SK-N-SH treated with all-trans-retinoic acid at 6 μM for 48 hours (cell line): ENCODE results near the gene MAML3.

Experiments used
- ATAC-seq: fragments of 200-7000 bp; cut with Tn5 transposase; 3 replicates; pipeline ENCODE4 v1.9.1; 2020; ENCODE audit warnings: mild to moderate bottlenecking, moderate library complexity
- ARNTL ChIP-seq: fragments of 450-650 bp; formaldehyde crosslinking; IDR thresholded peaks from 2 replicates; pipeline ENCODE4 v1.5.0; 2020; ENCODE audit warnings: low read depth, mild to moderate bottlenecking, moderate library complexity, borderline replicate concordance
- BACH2 ChIP-seq: fragments of 250-450 bp; sonication (Bioruptor Pico); IDR thresholded peaks from 2 replicates; pipeline ENCODE4 v1.9.0; 2021; ENCODE audit warnings: mild to moderate bottlenecking, borderline replicate concordance
- CSDC2 ChIP-seq: fragments of 250-450 bp; sonication (Bioruptor Pico); IDR thresholded peaks from 2 replicates; pipeline ENCODE4 v1.5.0; 2020; ENCODE audit warnings: mild to moderate bottlenecking, moderate library complexity
- ESRRG ChIP-seq: fragments of 250-450 bp; sonication (Bioruptor Pico); IDR thresholded peaks from 2 replicates; pipeline ENCODE4 v1.6.1; 2021; ENCODE audit warnings: mild to moderate bottlenecking
- GLIS3 ChIP-seq: fragments of 250-450 bp; sonication (Bioruptor Pico); IDR thresholded peaks from 2 replicates; pipeline ENCODE4 v1.5.0; 2020; ENCODE audit warnings: mild to moderate bottlenecking, moderate library complexity
- ISL1 ChIP-seq: fragments of 250-450 bp; sonication (Bioruptor Pico); IDR thresholded peaks from 2 replicates; pipeline ENCODE4 v2.1.2; 2022; ENCODE audit warnings: mild to moderate bottlenecking, moderate library complexity
- OSR1 ChIP-seq: fragments of 250-450 bp; sonication (Bioruptor Pico); IDR thresholded peaks from 2 replicates; pipeline ENCODE4 v1.8.0; 2022; ENCODE audit warnings: moderate library complexity, mild to moderate bottlenecking, inconsistent platforms
- PPARA ChIP-seq: fragments of 250-450 bp; sonication (Bioruptor Pico); IDR thresholded peaks from 2 replicates; pipeline ENCODE4 v1.5.0; 2020; ENCODE audit warnings: mild to moderate bottlenecking, borderline replicate concordance
- RARB ChIP-seq: fragments of 250-450 bp; sonication (Bioruptor Pico); IDR thresholded peaks from 2 replicates; pipeline ENCODE4 v1.8.0; 2021; ENCODE audit warnings: mild to moderate bottlenecking, moderate library complexity
- SNAI2 ChIP-seq: fragments of 250-450 bp; sonication (Bioruptor Pico); IDR thresholded peaks from 2 replicates; pipeline ENCODE4 v1.5.0; 2020; ENCODE audit warnings: mild to moderate bottlenecking, moderate library complexity
- TCF4 ChIP-seq: fragments of 250-450 bp; sonication (Bioruptor Pico); IDR thresholded peaks from 2 replicates; pipeline ENCODE4 v1.8.0; 2021; ENCODE audit warnings: mild to moderate bottlenecking, moderate library complexity, borderline replicate concordance
- TOX ChIP-seq: fragments of 250-450 bp; sonication (Bioruptor Pico); IDR thresholded peaks from 2 replicates; pipeline ENCODE4 v1.8.0; 2021; ENCODE audit warnings: mild to moderate bottlenecking, moderate library complexity, borderline replicate concordance
- ZFP3 ChIP-seq: fragments of 250-450 bp; sonication (Bioruptor Pico); IDR thresholded peaks from 2 replicates; pipeline ENCODE4 v1.5.0; 2020; ENCODE audit warnings: mild to moderate bottlenecking, moderate library complexity
- ZFP30 ChIP-seq: fragments of 450-650 bp; formaldehyde crosslinking; IDR thresholded peaks from 2 replicates; pipeline ENCODE4 v1.5.0; 2022; ENCODE audit warnings: mild to moderate bottlenecking, moderate library complexity
- ZNF565 ChIP-seq: fragments of 450-650 bp; formaldehyde crosslinking; conservative IDR thresholded peaks from 2 replicates; pipeline ENCODE4 v1.5.0; 2020; ENCODE audit warnings: low read depth, mild to moderate bottlenecking, moderate library complexity
- ZNF70 ChIP-seq: fragments of 450-650 bp; formaldehyde crosslinking; IDR thresholded peaks from 2 replicates; pipeline ENCODE4 v1.5.0; 2020; ENCODE audit warnings: mild to moderate bottlenecking, moderate library complexity
- ZNF8 ChIP-seq: fragments of 450-650 bp; formaldehyde crosslinking; IDR thresholded peaks from 2 replicates; pipeline ENCODE4 v1.5.0; 2020; ENCODE audit warnings: mild to moderate bottlenecking, moderate library complexity
- TF ChIP-seq, protein P1 (sequence below): fragments of 250-450 bp; sonication (Bioruptor Pico); IDR thresholded peaks from 2 replicates; pipeline ENCODE4 v1.5.1; 2021; ENCODE audit warnings: mild to moderate bottlenecking, moderate library complexity
- TF ChIP-seq, protein P2 (sequence below): fragments of 250-450 bp; sonication (Bioruptor Pico); IDR thresholded peaks from 2 replicates; pipeline ENCODE4 v1.8.0; 2021; ENCODE audit warnings: low read depth, mild to moderate bottlenecking, moderate library complexity, borderline replicate concordance
- TF ChIP-seq, protein P3 (sequence below): fragments of 250-450 bp; sonication (Bioruptor Pico); IDR thresholded peaks from 2 replicates; pipeline ENCODE4 v1.5.1; 2020; ENCODE audit warnings: low read depth, mild to moderate bottlenecking, moderate library complexity
- TF ChIP-seq, protein P4 (sequence below): fragments of 250-450 bp; sonication (Bioruptor Pico); IDR thresholded peaks from 2 replicates; pipeline ENCODE4 v1.8.0; 2020; ENCODE audit warnings: mild to moderate bottlenecking, moderate library complexity, borderline replicate concordance

The MAML3 gene

DNA sequence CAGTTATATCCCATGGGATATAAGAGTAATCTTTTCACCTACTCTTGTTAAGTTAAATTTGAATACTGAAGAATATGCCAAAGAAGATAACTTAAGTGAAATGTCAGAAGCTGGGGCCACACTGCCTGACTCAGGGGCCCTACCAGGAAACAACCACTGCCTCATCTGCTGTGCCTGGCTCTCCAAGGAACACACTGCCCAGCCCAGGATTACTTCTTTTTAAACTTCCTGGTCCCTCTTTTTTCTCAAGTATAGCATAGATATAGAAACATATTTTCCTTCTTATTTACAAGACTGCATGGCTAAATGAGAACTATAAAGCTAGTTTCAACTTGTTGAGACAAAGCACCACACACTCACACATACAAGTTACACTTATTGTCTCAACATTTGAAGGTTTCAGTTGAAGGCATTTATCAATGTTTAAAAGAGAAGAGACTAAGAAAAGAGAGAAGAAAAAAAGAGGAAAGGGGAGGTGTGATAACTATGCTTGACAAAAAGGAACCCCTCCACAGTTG is 45.2 kb downstream of the MAML3 start:
- ATAC-seq = no peak

DNA sequence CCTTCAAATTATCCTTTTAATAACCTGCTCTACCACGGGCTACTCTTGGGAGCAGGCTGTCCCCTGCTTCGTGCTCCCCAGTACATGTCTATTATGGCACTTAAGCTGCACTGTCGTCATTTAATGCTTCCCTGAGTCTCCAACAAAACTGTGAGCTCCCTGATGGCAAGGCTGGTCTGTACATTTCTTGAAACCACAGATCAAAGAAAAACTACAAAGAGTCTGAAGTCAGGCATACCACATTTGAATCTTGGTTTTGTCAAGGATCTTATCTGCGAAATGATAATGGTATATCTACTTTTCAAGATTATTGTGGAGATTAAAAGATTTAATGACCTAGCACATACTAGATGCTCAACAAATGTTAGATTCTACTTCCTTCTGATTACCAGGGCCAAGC is 45.7 kb downstream of the MAML3 start:
- ATAC-seq = no peak
- TF ChIP-seq OSR1 (no peak), TCF4 (CRISPR knock-in tag) (no peak), BACH2 (no peak), ESRRG (no peak), CSDC2 (CRISPR knock-in tag) (no peak), ZFP30 (CRISPR knock-in tag) (no peak), ISL1 (CRISPR knock-in tag) (no peak), SNAI2 (no peak), GLIS3 (CRISPR knock-in tag) (no peak), ZNF8 (CRISPR knock-in tag) (no peak), RARB (no peak)
- TF ChIP-seq, all 23 proteins: peak for 0

More for the DNA sequence above, 45.2 kb downstream of the MAML3 start:
- TF ChIP-seq TOX (CRISPR knock-in tag) = no peak
- no peak for TF ChIP-seq ZNF565 (CRISPR knock-in tag)
- no peak for TF ChIP-seq ARNTL (CRISPR knock-in tag)
- TF ChIP-seq, protein P1, sequence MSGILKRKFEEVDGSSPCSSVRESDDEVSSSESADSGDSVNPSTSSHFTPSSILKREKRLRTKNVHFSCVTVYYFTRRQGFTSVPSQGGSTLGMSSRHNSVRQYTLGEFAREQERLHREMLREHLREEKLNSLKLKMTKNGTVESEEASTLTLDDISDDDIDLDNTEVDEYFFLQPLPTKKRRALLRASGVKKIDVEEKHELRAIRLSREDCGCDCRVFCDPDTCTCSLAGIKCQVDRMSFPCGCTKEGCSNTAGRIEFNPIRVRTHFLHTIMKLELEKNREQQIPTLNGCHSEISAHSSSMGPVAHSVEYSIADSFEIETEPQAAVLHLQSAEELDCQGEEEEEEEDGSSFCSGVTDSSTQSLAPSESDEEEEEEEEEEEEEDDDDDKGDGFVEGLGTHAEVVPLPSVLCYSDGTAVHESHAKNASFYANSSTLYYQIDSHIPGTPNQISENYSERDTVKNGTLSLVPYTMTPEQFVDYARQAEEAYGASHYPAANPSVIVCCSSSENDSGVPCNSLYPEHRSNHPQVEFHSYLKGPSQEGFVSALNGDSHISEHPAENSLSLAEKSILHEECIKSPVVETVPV = no peak
- TF ChIP-seq, protein P2, sequence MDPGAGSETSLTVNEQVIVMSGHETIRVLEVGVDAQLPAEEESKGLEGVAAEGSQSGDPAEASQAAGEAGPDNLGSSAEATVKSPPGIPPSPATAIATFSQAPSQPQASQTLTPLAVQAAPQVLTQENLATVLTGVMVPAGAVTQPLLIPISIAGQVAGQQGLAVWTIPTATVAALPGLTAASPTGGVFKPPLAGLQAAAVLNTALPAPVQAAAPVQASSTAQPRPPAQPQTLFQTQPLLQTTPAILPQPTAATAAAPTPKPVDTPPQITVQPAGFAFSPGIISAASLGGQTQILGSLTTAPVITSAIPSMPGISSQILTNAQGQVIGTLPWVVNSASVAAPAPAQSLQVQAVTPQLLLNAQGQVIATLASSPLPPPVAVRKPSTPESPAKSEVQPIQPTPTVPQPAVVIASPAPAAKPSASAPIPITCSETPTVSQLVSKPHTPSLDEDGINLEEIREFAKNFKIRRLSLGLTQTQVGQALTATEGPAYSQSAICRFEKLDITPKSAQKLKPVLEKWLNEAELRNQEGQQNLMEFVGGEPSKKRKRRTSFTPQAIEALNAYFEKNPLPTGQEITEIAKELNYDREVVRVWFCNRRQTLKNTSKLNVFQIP = no peak
- TF ChIP-seq ESRRG = no peak
- TF ChIP-seq PPARA = no peak
- TF ChIP-seq, protein P3, sequence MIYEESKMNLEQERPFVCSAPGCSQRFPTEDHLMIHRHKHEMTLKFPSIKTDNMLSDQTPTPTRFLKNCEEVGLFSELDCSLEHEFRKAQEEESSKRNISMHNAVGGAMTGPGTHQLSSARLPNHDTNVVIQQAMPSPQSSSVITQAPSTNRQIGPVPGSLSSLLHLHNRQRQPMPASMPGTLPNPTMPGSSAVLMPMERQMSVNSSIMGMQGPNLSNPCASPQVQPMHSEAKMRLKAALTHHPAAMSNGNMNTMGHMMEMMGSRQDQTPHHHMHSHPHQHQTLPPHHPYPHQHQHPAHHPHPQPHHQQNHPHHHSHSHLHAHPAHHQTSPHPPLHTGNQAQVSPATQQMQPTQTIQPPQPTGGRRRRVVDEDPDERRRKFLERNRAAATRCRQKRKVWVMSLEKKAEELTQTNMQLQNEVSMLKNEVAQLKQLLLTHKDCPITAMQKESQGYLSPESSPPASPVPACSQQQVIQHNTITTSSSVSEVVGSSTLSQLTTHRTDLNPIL = no peak
- TF ChIP-seq SNAI2 = no peak
- TF ChIP-seq GLIS3 (CRISPR knock-in tag) = no peak
- TF ChIP-seq BACH2 = no peak
- no peak for TF ChIP-seq ZFP3 (CRISPR knock-in tag)

DNA sequence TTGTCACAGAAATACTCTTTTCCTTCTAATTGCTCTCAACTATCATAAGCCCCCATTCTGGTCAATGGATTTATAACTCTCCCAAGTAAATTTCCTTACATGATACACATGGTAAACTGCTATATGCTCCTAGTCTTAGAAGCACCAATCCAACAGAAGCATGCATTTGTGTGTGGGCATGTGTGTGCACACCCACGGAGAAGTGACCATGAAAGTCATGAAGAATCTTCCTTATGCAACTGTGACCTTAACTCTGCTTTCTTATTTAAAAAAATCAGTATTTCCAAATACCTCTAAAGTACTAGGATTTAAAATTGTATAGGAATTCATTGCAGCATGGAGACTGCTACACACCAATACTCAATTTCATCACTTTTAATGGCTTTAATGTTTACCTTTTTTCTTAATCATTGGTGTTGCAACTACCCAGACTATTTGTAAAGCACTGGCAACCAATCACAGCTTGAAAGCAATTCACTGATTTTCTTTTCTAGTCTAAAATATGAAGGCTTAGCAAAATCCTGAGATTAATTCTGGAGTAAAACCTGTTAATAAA is 47.6 kb downstream of the MAML3 start:
- ATAC-seq = no peak
- no peak for TF ChIP-seq OSR1
- TF ChIP-seq ZFP30 (CRISPR knock-in tag) = no peak
- TF ChIP-seq, protein P1 = no peak
- no peak for TF ChIP-seq BACH2
- no peak for TF ChIP-seq SNAI2
- TF ChIP-seq ZFP3 (CRISPR knock-in tag) = no peak
- TF ChIP-seq, protein P4, sequence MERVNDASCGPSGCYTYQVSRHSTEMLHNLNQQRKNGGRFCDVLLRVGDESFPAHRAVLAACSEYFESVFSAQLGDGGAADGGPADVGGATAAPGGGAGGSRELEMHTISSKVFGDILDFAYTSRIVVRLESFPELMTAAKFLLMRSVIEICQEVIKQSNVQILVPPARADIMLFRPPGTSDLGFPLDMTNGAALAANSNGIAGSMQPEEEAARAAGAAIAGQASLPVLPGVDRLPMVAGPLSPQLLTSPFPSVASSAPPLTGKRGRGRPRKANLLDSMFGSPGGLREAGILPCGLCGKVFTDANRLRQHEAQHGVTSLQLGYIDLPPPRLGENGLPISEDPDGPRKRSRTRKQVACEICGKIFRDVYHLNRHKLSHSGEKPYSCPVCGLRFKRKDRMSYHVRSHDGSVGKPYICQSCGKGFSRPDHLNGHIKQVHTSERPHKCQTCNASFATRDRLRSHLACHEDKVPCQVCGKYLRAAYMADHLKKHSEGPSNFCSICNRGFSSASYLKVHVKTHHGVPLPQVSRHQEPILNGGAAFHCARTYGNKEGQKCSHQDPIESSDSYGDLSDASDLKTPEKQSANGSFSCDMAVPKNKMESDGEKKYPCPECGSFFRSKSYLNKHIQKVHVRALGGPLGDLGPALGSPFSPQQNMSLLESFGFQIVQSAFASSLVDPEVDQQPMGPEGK (CRISPR knock-in tag) = no peak
- TF ChIP-seq CSDC2 (CRISPR knock-in tag) = no peak
- no peak for TF ChIP-seq GLIS3 (CRISPR knock-in tag)
- TF ChIP-seq ESRRG = no peak
- TF ChIP-seq, protein P2 = no peak
- no peak for TF ChIP-seq ARNTL (CRISPR knock-in tag)
- TF ChIP-seq ZNF70 (CRISPR knock-in tag) = no peak
- TF ChIP-seq TCF4 (CRISPR knock-in tag) = no peak
- no peak for TF ChIP-seq ZNF8 (CRISPR knock-in tag)
- no peak for TF ChIP-seq TOX (CRISPR knock-in tag)
- TF ChIP-seq RARB = no peak
- no peak for TF ChIP-seq ZNF565 (CRISPR knock-in tag)
- no peak for TF ChIP-seq ISL1 (CRISPR knock-in tag)
